ENCODE data around the gene THADA. TPM values are rescaled to one million over a fixed set of nuclear protein-coding genes. Genes with fewer than 3 reads are reported as not detected.

THADA gene
- total RNA-seq, 1 donor from 2014 or later, result 51.4 TPM

- peaks cover 18% of the 10 kb centered on the region for H3K4me1 Mint-ChIP-seq
- H3K9me3 Mint-ChIP-seq, result no peaks in the 10 kb centered on the region
- no peak overlapping the region for H3K27ac Mint-ChIP-seq
- TF ChIP-seq, protein P1, sequence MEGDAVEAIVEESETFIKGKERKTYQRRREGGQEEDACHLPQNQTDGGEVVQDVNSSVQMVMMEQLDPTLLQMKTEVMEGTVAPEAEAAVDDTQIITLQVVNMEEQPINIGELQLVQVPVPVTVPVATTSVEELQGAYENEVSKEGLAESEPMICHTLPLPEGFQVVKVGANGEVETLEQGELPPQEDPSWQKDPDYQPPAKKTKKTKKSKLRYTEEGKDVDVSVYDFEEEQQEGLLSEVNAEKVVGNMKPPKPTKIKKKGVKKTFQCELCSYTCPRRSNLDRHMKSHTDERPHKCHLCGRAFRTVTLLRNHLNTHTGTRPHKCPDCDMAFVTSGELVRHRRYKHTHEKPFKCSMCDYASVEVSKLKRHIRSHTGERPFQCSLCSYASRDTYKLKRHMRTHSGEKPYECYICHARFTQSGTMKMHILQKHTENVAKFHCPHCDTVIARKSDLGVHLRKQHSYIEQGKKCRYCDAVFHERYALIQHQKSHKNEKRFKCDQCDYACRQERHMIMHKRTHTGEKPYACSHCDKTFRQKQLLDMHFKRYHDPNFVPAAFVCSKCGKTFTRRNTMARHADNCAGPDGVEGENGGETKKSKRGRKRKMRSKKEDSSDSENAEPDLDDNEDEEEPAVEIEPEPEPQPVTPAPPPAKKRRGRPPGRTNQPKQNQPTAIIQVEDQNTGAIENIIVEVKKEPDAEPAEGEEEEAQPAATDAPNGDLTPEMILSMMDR (IDR thresholded peaks at IDR 0.05), result no peak
- ATAC-seq (ENCODE audit: low read depth), result no peak
- no peak for DNase-seq
- ChIA-PET CTCF (no interaction called here), POLR2A (no interaction called here)
- intact Hi-C loops (cut with micrococcal nuclease), result loop anchor here (5.0 to 10.0 kb wide), 3 partner anchors 110 to 188 kb away; no protein-coding TSS in a partner anchor
- H3K36me3 Mint-ChIP-seq (ENCODE audit: low read depth), result peaks cover 31% of the 10 kb centered on the region
- no peaks in the 10 kb centered on the region for H3K27me3 Mint-ChIP-seq
- H3K4me3 Mint-ChIP-seq, result no peak overlapping the region
Observed at GRCh38 chr2:43294973-43295603, 300.8 kb downstream of the THADA start.

GRCh38 chr2:43293744-43294695 is 301.8 kb downstream of the THADA start:
- H3K4me3 Mint-ChIP-seq, result no peak overlapping the region
- peaks cover 18% of the 10 kb centered on the region for H3K4me1 Mint-ChIP-seq
- no peaks in the 10 kb centered on the region for H3K9me3 Mint-ChIP-seq
- peak; percentile 94 for ATAC-seq (ENCODE audit: low read depth)
- peak overlapping the region; percentile 92 for H3K27ac Mint-ChIP-seq
- no peaks in the 10 kb centered on the region for H3K27me3 Mint-ChIP-seq
- ChIA-PET POLR2A (interaction anchor here (1.4 kb wide), 1 partner anchor 54 kb away, joined by 3 read pairs; no protein-coding TSS in a partner anchor), CTCF (interaction anchor here (0.7 kb wide), 1 partner anchor 18 kb away, joined by 3 read pairs; no protein-coding TSS in a partner anchor)
- DNase-seq, result no peak
- TF ChIP-seq, protein P1 (IDR thresholded peaks at IDR 0.05), result no peak
- peaks cover 40% of the 10 kb centered on the region for H3K36me3 Mint-ChIP-seq (ENCODE audit: low read depth)
- intact Hi-C loops (cut with micrococcal nuclease), result loop anchor here (1.0 to 10.0 kb wide), 4 partner anchors 111 to 187 kb away; no protein-coding TSS in a partner anchor

DNA sequence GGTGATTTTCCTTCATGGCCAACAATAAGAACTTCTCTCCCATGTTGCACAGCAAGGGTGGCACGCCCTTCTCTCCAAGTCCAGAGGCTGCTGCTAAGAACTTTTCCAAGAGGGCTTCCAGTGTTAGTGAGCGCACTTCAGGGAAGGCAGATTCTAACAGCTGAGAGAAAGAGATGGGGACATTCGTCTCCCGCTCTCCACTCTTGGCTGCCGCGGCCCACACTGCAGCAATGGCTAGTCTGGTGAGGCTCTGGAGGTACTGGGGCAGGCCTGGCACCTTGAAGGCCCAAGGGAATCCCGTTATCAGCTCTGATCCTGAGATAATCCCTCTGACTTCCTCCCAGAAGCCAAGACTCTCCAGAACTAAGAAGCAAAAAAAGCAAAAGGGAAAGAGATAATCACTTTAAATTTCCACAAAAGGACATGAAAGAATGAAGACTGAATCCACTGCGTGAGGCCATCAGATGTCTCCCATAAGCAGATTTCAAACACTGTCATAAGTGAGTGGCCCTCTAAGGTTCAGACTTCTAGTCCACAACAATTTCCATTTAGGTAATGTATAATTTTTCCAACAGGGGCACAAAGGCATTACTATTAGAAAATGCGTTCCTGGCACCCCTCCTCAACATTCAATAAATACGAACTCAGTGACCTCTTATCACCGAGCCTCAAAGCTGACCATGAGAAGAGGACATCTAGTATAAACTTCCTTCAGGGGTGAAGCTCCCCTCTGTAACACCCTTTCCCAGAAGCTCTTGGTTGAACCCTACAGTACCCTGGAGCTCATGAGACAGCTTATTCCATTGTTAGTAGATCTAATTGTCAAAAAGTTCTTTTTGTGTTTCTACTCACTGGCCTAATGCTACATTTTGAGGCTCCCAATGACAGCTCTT is 302.7 kb downstream of the THADA start:
- H3K27me3 Mint-ChIP-seq, result no peaks in the 10 kb centered on the region
- H3K36me3 Mint-ChIP-seq (ENCODE audit: low read depth), result peaks cover 47% of the 10 kb centered on the region
- H3K27ac Mint-ChIP-seq, result peak overlapping the region; percentile 92
- peaks cover 18% of the 10 kb centered on the region for H3K4me1 Mint-ChIP-seq
- CTCF ChIA-PET, result interaction anchor here (0.7 kb wide), 1 partner anchor 17 kb away, joined by 3 read pairs; no protein-coding TSS in a partner anchor
- intact Hi-C loops (cut with micrococcal nuclease), result loop anchor here (1.0 to 10.0 kb wide), 4 partner anchors 112 to 186 kb away; no protein-coding TSS in a partner anchor
- no peak overlapping the region for H3K4me3 Mint-ChIP-seq
- no peaks in the 10 kb centered on the region for H3K9me3 Mint-ChIP-seq
- POLR2A ChIA-PET, result interaction anchor here (1.4 kb wide), 1 partner anchor 53 kb away, joined by 3 read pairs; no protein-coding TSS in a partner anchor
- TF ChIP-seq, protein P1 (IDR thresholded peaks at IDR 0.05), result no peak
- DNase-seq (no peak), ATAC-seq (ENCODE audit: low read depth) (no peak)

- H3K27ac Mint-ChIP-seq, result peak overlapping the region; percentile 6
- DNase-seq, result no peak
- ChIA-PET CTCF (no interaction called here), POLR2A (no interaction called here)
- H3K4me1 Mint-ChIP-seq, result peaks cover 18% of the 10 kb centered on the region
- H3K36me3 Mint-ChIP-seq (ENCODE audit: low read depth), result peaks cover 55% of the 10 kb centered on the region
- ATAC-seq (ENCODE audit: low read depth), result no peak
- intact Hi-C loops (cut with micrococcal nuclease), result loop anchor here (5.0 to 10.0 kb wide), 3 partner anchors 113 to 185 kb away; no protein-coding TSS in a partner anchor
- no peaks in the 10 kb centered on the region for H3K27me3 Mint-ChIP-seq
- TF ChIP-seq, protein P1 (IDR thresholded peaks at IDR 0.05), result no peak
- no peak overlapping the region for H3K4me3 Mint-ChIP-seq
- H3K9me3 Mint-ChIP-seq, result no peaks in the 10 kb centered on the region
Observed at GRCh38 chr2:43292297-43292696, 303.5 kb downstream of the THADA start.

Measured in activated B cell treated with CpG ODN at 0.5 μM for 24 hours (primary cell).